ENCODE results near the gene C16orf90. TPM values are rescaled to one million over a fixed set of nuclear protein-coding genes. Genes with fewer than 3 reads are reported as not detected.
"Not testable (repeated sequence)": the region's sequence is repeated elsewhere in the genome, so short reads cannot be mapped to it uniquely, and the experiment has no call there.

The C16orf90 gene
- total RNA-seq, 1 donor from 2014 or later = not detected

- H3K27ac Mint-ChIP-seq; H3K4me3 Mint-ChIP-seq; H3K4me1 Mint-ChIP-seq; DNase-seq; H3K9me3 Mint-ChIP-seq; H3K27me3 Mint-ChIP-seq; intact Hi-C loops (cut with micrococcal nuclease): not testable (repeated sequence)
- peaks cover 22% of the 10 kb centered on the region for H3K36me3 Mint-ChIP-seq (ENCODE audit: low read depth)
Measured at GRCh38 chr16:3473596-3473943, 21.7 kb downstream of the C16orf90 start.

DNA sequence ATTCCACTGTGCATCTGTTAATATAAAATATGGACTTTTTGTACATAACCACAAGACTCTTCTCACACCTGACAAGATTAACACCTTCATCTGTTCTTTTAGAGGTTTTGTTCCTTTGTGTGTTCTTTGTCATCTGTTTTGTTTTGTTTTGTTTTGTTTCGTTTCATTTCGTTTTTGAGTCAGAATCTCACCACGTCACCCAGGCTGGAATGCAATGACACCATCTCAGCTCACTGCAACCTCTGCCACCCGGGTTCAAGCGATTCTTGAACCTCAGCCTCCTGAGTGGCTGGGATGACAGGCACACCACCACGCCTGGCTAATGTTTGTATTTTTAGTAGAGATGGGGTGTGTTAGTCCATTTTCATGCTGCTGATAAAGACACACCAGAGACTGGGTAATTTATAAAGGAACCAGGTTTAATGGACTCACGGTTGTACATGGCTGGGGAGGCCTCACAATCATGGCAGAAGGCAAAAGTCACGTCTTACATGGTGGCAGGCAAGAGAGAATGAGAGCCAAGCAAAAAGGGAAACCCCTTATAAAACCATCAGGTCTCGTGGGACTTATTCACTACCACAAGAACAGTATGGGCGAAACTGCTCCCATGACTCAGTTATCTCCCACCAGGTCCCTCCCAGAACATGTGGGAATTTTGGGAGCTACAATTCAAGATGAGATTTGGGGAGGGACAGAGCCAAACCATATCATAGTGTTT is 22.3 kb downstream of the C16orf90 start:
- Mint-ChIP-seq H3K9me3 (peaks cover 3% of the 10 kb centered on the region), H3K36me3 (ENCODE audit: low read depth) (peaks cover 22% of the 10 kb centered on the region), H3K27ac (peak overlapping the region; percentile 70), H3K27me3 (no peaks in the 10 kb centered on the region), H3K4me3 (no peak overlapping the region), H3K4me1 (peaks cover 11% of the 10 kb centered on the region)
- intact Hi-C loops (cut with micrococcal nuclease) = no loop called here
- no peak for DNase-seq

DNA sequence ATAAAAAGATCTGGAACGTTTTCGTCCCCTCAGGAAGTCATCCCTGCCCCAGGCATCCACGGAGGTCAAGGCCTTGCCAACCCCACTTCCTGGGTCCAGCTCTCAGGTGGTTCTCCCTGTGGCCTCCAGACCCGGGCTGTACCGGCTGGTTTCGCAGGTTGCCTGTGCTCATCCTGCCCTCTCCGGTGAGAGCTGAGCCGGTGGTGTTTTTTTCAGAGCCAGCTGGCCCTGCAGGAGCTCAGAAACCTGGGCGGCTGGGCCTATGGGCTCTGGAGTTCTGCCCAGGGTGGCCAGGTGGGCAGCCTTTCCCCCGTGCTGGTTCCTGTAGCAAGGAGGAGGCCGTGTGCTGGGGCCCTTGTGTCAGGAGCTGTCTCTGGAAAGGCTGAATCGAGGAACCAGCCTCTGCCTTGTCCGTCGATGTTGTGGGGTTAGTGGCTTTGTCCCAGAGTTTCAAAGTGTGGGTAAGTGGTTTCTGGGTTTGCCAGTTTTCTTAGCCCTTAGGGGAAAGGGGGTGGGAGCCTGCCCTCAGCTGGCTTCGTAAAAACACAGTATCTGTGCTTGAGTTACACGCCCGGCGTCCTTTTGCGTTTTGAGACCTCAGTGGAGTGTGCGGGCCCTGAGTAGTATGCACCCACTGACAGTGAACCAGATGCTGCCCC is 23.6 kb downstream of the C16orf90 start:
- intact Hi-C loops (cut with micrococcal nuclease) = no loop called here
- H3K4me1 Mint-ChIP-seq = peaks cover 22% of the 10 kb centered on the region
- no peak overlapping the region for H3K4me3 Mint-ChIP-seq
- H3K9me3 Mint-ChIP-seq = peaks cover 3% of the 10 kb centered on the region
- peaks cover 27% of the 10 kb centered on the region for H3K36me3 Mint-ChIP-seq (ENCODE audit: low read depth)
- H3K27ac Mint-ChIP-seq = no peak overlapping the region
- DNase-seq = no peak
- H3K27me3 Mint-ChIP-seq = no peaks in the 10 kb centered on the region

GRCh38 chr16:3470723-3471122 is 24.6 kb downstream of the C16orf90 start:
- DNase-seq = no peak
- H3K27ac Mint-ChIP-seq = no peak overlapping the region
- peaks cover 24% of the 10 kb centered on the region for H3K4me1 Mint-ChIP-seq
- peaks cover 3% of the 10 kb centered on the region for H3K9me3 Mint-ChIP-seq
- H3K4me3 Mint-ChIP-seq = no peak overlapping the region
- H3K27me3 Mint-ChIP-seq = no peaks in the 10 kb centered on the region
- H3K36me3 Mint-ChIP-seq (ENCODE audit: low read depth) = peaks cover 29% of the 10 kb centered on the region
- intact Hi-C loops (cut with micrococcal nuclease) = no loop called here

GRCh38 chr16:3469736-3470135 is 25.6 kb downstream of the C16orf90 start:
- H3K4me3 Mint-ChIP-seq = no peak overlapping the region
- intact Hi-C loops (cut with micrococcal nuclease) = no loop called here
- peaks cover 26% of the 10 kb centered on the region for H3K4me1 Mint-ChIP-seq
- H3K9me3 Mint-ChIP-seq = peaks cover 3% of the 10 kb centered on the region
- H3K36me3 Mint-ChIP-seq (ENCODE audit: low read depth) = peaks cover 28% of the 10 kb centered on the region
- no peaks in the 10 kb centered on the region for H3K27me3 Mint-ChIP-seq
- no peak for DNase-seq
- no peak overlapping the region for H3K27ac Mint-ChIP-seq

DNA sequence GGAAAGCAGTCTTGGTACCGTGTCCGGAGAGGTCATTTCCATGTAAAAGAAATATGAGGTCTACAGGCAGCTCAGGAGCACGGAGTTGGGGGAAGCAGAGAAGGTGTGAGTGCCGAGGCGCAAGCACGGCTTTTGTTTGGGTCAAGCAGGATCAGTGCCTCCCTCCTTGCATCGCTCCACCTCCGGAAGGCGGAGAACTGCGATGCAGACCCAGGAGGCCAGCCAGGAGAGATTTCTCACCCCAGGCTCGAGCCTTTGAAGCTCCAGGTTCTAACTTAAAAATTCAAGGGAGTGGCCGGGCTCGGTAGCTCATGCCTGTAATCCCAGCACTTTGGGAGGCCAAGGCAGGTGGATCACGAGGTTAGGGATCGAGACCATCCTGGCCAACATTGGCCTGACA is 26.8 kb downstream of the C16orf90 start:
- Mint-ChIP-seq H3K4me1 (peaks cover 31% of the 10 kb centered on the region), H3K9me3 (peaks cover 3% of the 10 kb centered on the region), H3K27ac (no peak overlapping the region), H3K27me3 (no peaks in the 10 kb centered on the region), H3K36me3 (ENCODE audit: low read depth) (peaks cover 30% of the 10 kb centered on the region), H3K4me3 (no peak overlapping the region)
- no peak for DNase-seq
- intact Hi-C loops (cut with micrococcal nuclease) = no loop called here

- Mint-ChIP-seq H3K9me3 (peaks cover 3% of the 10 kb centered on the region), H3K4me1 (peaks cover 29% of the 10 kb centered on the region), H3K4me3 (no peak overlapping the region), H3K27ac (no peak overlapping the region), H3K36me3 (ENCODE audit: low read depth) (peaks cover 26% of the 10 kb centered on the region), H3K27me3 (no peaks in the 10 kb centered on the region)
- intact Hi-C loops (cut with micrococcal nuclease) = no loop called here
- DNase-seq = no peak
Measured at GRCh38 chr16:3467921-3468320, 27.4 kb downstream of the C16orf90 start.

- H3K27ac Mint-ChIP-seq = no peak overlapping the region
- H3K9me3 Mint-ChIP-seq = no peaks in the 10 kb centered on the region
- H3K4me1 Mint-ChIP-seq = peaks cover 29% of the 10 kb centered on the region
Measured at GRCh38 chr16:3467182-3467581, 28.1 kb downstream of the C16orf90 start.

DNA sequence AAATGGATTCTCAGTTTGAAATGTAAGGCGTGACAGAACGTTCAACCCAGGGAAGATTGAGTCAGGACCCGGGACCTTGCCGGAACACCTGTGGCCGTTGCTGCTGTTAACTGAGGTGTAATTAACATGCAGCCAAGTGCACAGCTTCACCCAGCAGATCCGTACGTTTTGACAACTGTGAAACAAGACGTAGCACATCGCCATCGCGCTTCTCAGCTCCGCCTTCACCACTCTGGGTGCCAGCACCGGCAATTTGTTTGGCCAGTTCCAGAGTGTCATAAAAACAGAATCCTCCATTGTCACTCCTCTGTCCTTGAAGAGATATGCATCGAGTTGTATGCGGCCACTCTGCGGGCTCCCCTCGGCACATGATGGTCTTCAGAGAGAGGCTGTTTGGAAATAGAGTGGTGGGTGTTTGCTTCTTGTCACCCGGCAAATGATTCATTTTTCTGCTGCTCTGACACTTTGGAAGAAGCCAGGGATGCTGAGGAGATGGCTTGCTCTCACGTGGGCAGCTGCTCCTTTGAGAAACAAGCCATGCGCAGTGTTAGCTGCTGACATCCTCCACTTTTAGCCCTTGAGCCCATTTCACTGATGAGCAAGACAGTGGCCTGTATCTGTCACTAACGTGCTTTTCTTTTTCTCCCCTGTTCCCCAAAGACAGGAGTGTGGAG is 29.2 kb downstream of the C16orf90 start:
- Mint-ChIP-seq H3K4me3 (no peak overlapping the region), H3K9me3 (no peaks in the 10 kb centered on the region), H3K27me3 (no peaks in the 10 kb centered on the region), H3K36me3 (ENCODE audit: low read depth) (peaks cover 25% of the 10 kb centered on the region), H3K27ac (no peak overlapping the region), H3K4me1 (peaks cover 35% of the 10 kb centered on the region)
- intact Hi-C loops (cut with micrococcal nuclease) = no loop called here
- DNase-seq = no peak

More at GRCh38 chr16:3467182-3467581, 28.1 kb downstream of the C16orf90 start:
- DNase-seq = no peak
- intact Hi-C loops (cut with micrococcal nuclease) = no loop called here
- Mint-ChIP-seq H3K27me3 (no peaks in the 10 kb centered on the region), H3K36me3 (ENCODE audit: low read depth) (peaks cover 23% of the 10 kb centered on the region), H3K4me3 (no peak overlapping the region)

- H3K9me3 Mint-ChIP-seq = no peaks in the 10 kb centered on the region
- intact Hi-C loops (cut with micrococcal nuclease) = no loop called here
- H3K4me1 Mint-ChIP-seq = peaks cover 40% of the 10 kb centered on the region
- no peak for DNase-seq
- no peak overlapping the region for H3K27ac Mint-ChIP-seq
- H3K36me3 Mint-ChIP-seq (ENCODE audit: low read depth) = peaks cover 25% of the 10 kb centered on the region
- no peak overlapping the region for H3K4me3 Mint-ChIP-seq
- no peaks in the 10 kb centered on the region for H3K27me3 Mint-ChIP-seq
Measured at GRCh38 chr16:3465301-3465700, 30.0 kb downstream of the C16orf90 start.

GRCh38 chr16:3461151-3461550 is 34.1 kb downstream of the C16orf90 start:
- H3K9me3 Mint-ChIP-seq = no peaks in the 10 kb centered on the region
- no peaks in the 10 kb centered on the region for H3K27me3 Mint-ChIP-seq
- peaks cover 15% of the 10 kb centered on the region for H3K36me3 Mint-ChIP-seq (ENCODE audit: low read depth)
- intact Hi-C loops (cut with micrococcal nuclease) = no loop called here
- no peak overlapping the region for H3K4me3 Mint-ChIP-seq
- H3K4me1 Mint-ChIP-seq = peaks cover 45% of the 10 kb centered on the region
- no peak overlapping the region for H3K27ac Mint-ChIP-seq
- DNase-seq = peak; percentile 68

DNA sequence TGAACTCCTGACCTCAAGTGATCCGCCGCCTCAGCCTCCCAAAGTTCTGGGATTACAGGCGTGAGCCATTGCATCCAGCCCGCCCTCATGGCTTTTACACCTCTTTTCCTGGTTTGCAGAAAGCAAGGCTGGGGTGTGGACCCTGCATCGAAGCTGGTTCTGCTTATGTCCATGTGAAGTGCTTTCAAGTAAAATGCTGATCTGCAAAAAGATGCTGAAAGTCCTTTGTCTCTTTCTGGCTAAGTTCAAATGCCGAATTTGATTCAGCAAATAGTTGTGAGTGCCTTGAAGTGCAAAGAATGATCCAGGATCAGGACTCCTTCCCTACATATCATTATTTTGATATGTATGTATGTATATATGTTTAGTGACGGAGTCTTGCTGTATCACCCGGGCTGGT is 34.7 kb downstream of the C16orf90 start:
- Mint-ChIP-seq H3K27me3 (no peaks in the 10 kb centered on the region), H3K9me3 (no peaks in the 10 kb centered on the region), H3K27ac (no peak overlapping the region), H3K36me3 (ENCODE audit: low read depth) (peaks cover 17% of the 10 kb centered on the region), H3K4me3 (no peak overlapping the region), H3K4me1 (peaks cover 47% of the 10 kb centered on the region)
- intact Hi-C loops (cut with micrococcal nuclease) = no loop called here
- no peak for DNase-seq

DNA sequence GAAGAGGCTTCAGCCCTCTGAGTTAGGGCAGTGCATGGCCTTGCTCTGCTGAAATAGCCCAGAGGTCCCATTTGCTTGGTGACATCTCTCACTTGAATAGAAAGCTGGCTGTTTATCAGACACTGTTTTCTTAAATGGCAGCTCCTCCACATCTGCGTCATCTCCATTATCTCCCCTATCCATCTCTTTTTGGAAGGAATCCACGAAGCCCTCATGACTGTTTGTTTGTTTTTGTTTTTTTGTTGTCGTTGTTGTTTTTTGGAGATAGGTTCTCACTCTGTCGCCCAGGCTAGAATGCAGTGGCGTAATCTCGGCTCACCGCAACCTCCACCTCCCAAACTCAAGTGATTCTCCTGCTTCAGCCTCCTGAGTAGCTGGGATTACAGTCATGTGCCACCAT is 35.2 kb downstream of the C16orf90 start:
- DNase-seq = no peak
- intact Hi-C loops (cut with micrococcal nuclease) = no loop called here
- peak overlapping the region; percentile 79 for H3K4me3 Mint-ChIP-seq
- peaks cover 14% of the 10 kb centered on the region for H3K36me3 Mint-ChIP-seq (ENCODE audit: low read depth)
- H3K27ac Mint-ChIP-seq = no peak overlapping the region
- no peaks in the 10 kb centered on the region for H3K9me3 Mint-ChIP-seq
- no peaks in the 10 kb centered on the region for H3K27me3 Mint-ChIP-seq
- peaks cover 45% of the 10 kb centered on the region for H3K4me1 Mint-ChIP-seq

DNA sequence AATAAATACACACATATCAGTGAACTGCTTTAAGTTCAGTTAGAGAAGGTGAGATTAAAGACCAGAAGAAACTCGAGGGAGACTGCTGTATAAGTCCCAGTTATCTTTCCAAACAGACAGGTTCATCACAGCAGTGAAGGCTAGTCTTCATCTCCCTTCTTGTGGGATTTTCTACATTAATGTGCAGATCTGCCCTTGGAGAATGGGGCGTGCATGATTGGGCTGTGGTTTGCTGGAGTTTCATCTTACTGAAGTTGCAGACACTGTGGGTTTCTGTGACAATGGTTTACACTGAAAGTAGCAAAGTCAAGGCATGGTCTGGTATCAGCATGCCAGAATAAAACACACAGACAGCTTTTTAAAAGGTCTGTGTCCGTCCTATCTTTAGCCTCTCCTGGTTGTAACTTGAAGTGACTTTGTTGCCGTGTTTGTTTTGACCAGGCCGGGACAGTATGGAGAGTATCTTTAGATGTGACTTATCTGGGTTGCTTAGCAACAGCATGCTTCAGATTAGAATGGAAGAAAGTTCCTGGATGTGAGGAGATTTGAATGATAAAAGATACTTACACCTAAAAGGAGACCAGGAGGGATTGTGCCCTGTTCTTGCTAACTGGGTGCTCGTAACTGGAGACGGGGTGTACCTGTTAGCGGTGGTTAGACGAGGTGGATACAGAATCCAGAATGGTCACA is 35.7 kb downstream of the C16orf90 start:
- Mint-ChIP-seq H3K9me3 (no peaks in the 10 kb centered on the region), H3K4me3 (peak overlapping the region; percentile 79), H3K27me3 (no peaks in the 10 kb centered on the region), H3K4me1 (peaks cover 45% of the 10 kb centered on the region), H3K36me3 (ENCODE audit: low read depth) (peaks cover 14% of the 10 kb centered on the region), H3K27ac (peak overlapping the region; percentile 63)
- DNase-seq = peak; percentile 80
- intact Hi-C loops (cut with micrococcal nuclease) = loop anchor here (2.0 to 5.0 kb wide), 2 partner anchors 41 to 302 kb away; partner anchors contain the start of gene CLUAP1
